ENCODE results near the gene NOL7. TPM values are rescaled to one million over a fixed set of nuclear protein-coding genes. Genes with fewer than 3 reads are reported as not detected.
A peak's percentile ranks its signal among the peaks of the same experiment; 100 is the strongest.

Gene NOL7
- total RNA-seq, 1 experiment from 2014 or later, result 73.7 TPM

GRCh38 chr6:13614926-13615791, at the start of gene NOL7 (continued):
- TF ChIP-seq ZBTB33 (IDR thresholded peaks at IDR 0.05; ENCODE audit: extremely low read depth, insufficient replicate concordance, low read length) (peak; percentile 70), ZNF274 (IDR thresholded peaks at IDR 0.05; ENCODE audit: low read depth, low read length) (no peak), CEBPB (IDR thresholded peaks at IDR 0.05; ENCODE audit: low read depth) (no peak), FOSL1 (IDR thresholded peaks at IDR 0.05; ENCODE audit: low read depth) (no peak), CBX3 (IDR thresholded peaks at IDR 0.05; ENCODE audit: low read depth) (peak; percentile 97)

GRCh38 chr6:13565921-13566320, 49.2 kb upstream of the NOL7 start:
- RAD21 ChIA-PET (ENCODE audit: low non-redundant PET in 1 of 2, low total read pairs in 2 of 2, uncharacterized antibody in 2 of 2, unreplicated experiment in 2 of 2), result no interaction called here
- H3K9me2 ChIP-seq (ENCODE audit: insufficient read depth), result no peaks in the 10 kb centered on the region
- TF ChIP-seq RAD21 (IDR thresholded peaks at IDR 0.05; ENCODE audit: low read depth) (no peak), ZFX (IDR thresholded peaks at IDR 0.05) (no peak), TCF7L2 (IDR thresholded peaks at IDR 0.05; ENCODE audit: borderline replicate concordance, extremely low read depth, insufficient read depth, insufficient read length) (no peak), EZH2phosphoT487 (IDR thresholded peaks at IDR 0.05; ENCODE audit: borderline replicate concordance) (no peak), FOSL1 (IDR thresholded peaks at IDR 0.05; ENCODE audit: low read depth) (no peak), EZH2 (IDR thresholded peaks at IDR 0.05) (no peak), ATF3 (IDR thresholded peaks at IDR 0.05) (no peak)
- no peak overlapping the region for H3K4me3 ChIP-seq (replicated peaks in 1 of 2; ENCODE audit: low read depth in 1 of 2, low read length in 2 of 2)
- POLR2A ChIA-PET, result interaction anchor here (1.0 kb wide), 1 partner anchor 9 kb away, joined by 6 read pairs; the partner anchor contains the start of gene SIRT5
- no peaks in the 10 kb centered on the region for H3K27me3 ChIP-seq (ENCODE audit: insufficient read depth, low read length)
- H2AFZ ChIP-seq (ENCODE audit: low read depth, low read length, poor library complexity, severe bottlenecking), result no peak overlapping the region
- no peaks in the 10 kb centered on the region for H3K9me3 ChIP-seq (ENCODE audit: control insufficient read depth in 1 of 2, insufficient read depth in 1 of 2, low read depth in 1 of 2, low read length in 2 of 2)
- no peak overlapping the region for H3K9ac ChIP-seq (ENCODE audit: low read length)
- no peaks in the 10 kb centered on the region for H3K4me1 ChIP-seq (ENCODE audit: control insufficient read depth in 1 of 2, insufficient read depth in 2 of 2, low read length in 2 of 2)
- H4K20me1 ChIP-seq (ENCODE audit: insufficient read depth), result no peaks in the 10 kb centered on the region
- CTCF ChIA-PET, result interaction anchor here (1.0 kb wide), 1 partner anchor 9 kb away, joined by 6 read pairs; the partner anchor contains the start of gene SIRT5
- H3K36me3 ChIP-seq (ENCODE audit: control insufficient read depth in 1 of 2, insufficient read depth in 2 of 2, low read length in 2 of 2), result no peaks in the 10 kb centered on the region
- ATAC-seq (no peak), DNase-seq (ENCODE audit: low read depth, low spot score) (no peak)
- intact Hi-C loops (cut with micrococcal nuclease), result no loop called here
- no peak overlapping the region for H3K27ac ChIP-seq (ENCODE audit: low read depth, low read length)
- no peak overlapping the region for H3K4me2 ChIP-seq (ENCODE audit: low read length)
- no TSS peak for BruUV-seq (replicated peaks)
- no peaks in the 10 kb centered on the region for H3K79me2 ChIP-seq (ENCODE audit: insufficient read depth, low read length)
